ENCODE data around the gene TAPT1. TPM values are rescaled to one million over a fixed set of nuclear protein-coding genes. Genes with fewer than 3 reads are reported as not detected.

The TAPT1 gene
- total RNA-seq, 1 experiment from 2014 or later, result 17.3 TPM

- BruUV-seq (replicated peaks), result no TSS peak
- in situ Hi-C loops (cut with HindIII; ENCODE audit: low pct_unique_long_range_greater_than_20kb, low sequenced_read_pairs) (no loop called here), intact Hi-C loops (cut with micrococcal nuclease; ENCODE audit: unreplicated experiment) (no loop called here)
- H3K36me3 ChIP-seq (ENCODE audit: control insufficient read depth, insufficient read depth, low read length), result no peaks in the 10 kb centered on the region
- H3K9me3 ChIP-seq (ENCODE audit: control insufficient read depth, insufficient read depth, low read depth, low read length), result no peaks in the 10 kb centered on the region
- TF ChIP-seq CTCF (IDR thresholded peaks at IDR 0.05) (no peak), SIN3A (IDR thresholded peaks at IDR 0.05; ENCODE audit: borderline replicate concordance, insufficient read depth, low read depth, low read length) (no peak), POLR2AphosphoS5 (IDR thresholded peaks at IDR 0.05; ENCODE audit: low read depth, low read length) (no peak), REST (IDR thresholded peaks at IDR 0.05; ENCODE audit: insufficient read depth in 1 of 2, low read depth in 2 of 2, low read length in 1 of 2) (no peak), TCF7L2 (IDR thresholded peaks at IDR 0.05; ENCODE audit: low read depth, low read length) (no peak)
- ATAC-seq, result no peak
- DNase-seq (ENCODE audit: low read depth, low spot score), result no peak
- no peaks in the 10 kb centered on the region for H3K27me3 ChIP-seq (ENCODE audit: control insufficient read depth, insufficient read depth, low read length)
- ChIA-PET POLR2A (no interaction called here), CTCF (no interaction called here)
- no peak overlapping the region for H3K27ac ChIP-seq (ENCODE audit: low read length)
- H3K4me1 ChIP-seq (ENCODE audit: control insufficient read depth, insufficient read depth, low read length), result no peaks in the 10 kb centered on the region
- H3K4me3 ChIP-seq (ENCODE audit: low read depth in 2 of 2, low read length in 2 of 2), result no peak overlapping the region
These were observed 85.9 kb downstream of the TAPT1 start for GRCh38 chr4:16140231-16140878.

- intact Hi-C loops (cut with micrococcal nuclease; ENCODE audit: unreplicated experiment), result no loop called here
- DNase-seq (ENCODE audit: low read depth, low spot score) (no peak), ATAC-seq (no peak)
- Histone ChIP-seq H3K36me3 (ENCODE audit: control insufficient read depth, insufficient read depth, low read length) (no peaks in the 10 kb centered on the region), H3K4me1 (ENCODE audit: control insufficient read depth, insufficient read depth, low read length) (no peaks in the 10 kb centered on the region), H3K9me3 (ENCODE audit: control insufficient read depth, insufficient read depth, low read depth, low read length) (no peaks in the 10 kb centered on the region), H3K27ac (ENCODE audit: low read length) (no peak overlapping the region), H3K4me3 (ENCODE audit: low read depth in 2 of 2, low read length in 2 of 2) (no peak overlapping the region), H3K27me3 (ENCODE audit: control insufficient read depth, insufficient read depth, low read length) (no peaks in the 10 kb centered on the region)
- TF ChIP-seq POLR2AphosphoS5 (IDR thresholded peaks at IDR 0.05; ENCODE audit: low read depth, low read length) (no peak), REST (IDR thresholded peaks at IDR 0.05; ENCODE audit: insufficient read depth in 1 of 2, low read depth in 2 of 2, low read length in 1 of 2) (no peak), CTCF (IDR thresholded peaks at IDR 0.05) (no peak), SIN3A (IDR thresholded peaks at IDR 0.05; ENCODE audit: borderline replicate concordance, insufficient read depth, low read depth, low read length) (no peak), TCF7L2 (IDR thresholded peaks at IDR 0.05; ENCODE audit: low read depth, low read length) (no peak)
- ChIA-PET POLR2A (no interaction called here), CTCF (no interaction called here)
- in situ Hi-C loops (cut with HindIII; ENCODE audit: low pct_unique_long_range_greater_than_20kb, low sequenced_read_pairs), result no loop called here
- no TSS peak for BruUV-seq (replicated peaks)
These were observed 87.0 kb downstream of the TAPT1 start for GRCh38 chr4:16139066-16139945.
